ENCODE measurements around the gene LENG1.

DNA sequence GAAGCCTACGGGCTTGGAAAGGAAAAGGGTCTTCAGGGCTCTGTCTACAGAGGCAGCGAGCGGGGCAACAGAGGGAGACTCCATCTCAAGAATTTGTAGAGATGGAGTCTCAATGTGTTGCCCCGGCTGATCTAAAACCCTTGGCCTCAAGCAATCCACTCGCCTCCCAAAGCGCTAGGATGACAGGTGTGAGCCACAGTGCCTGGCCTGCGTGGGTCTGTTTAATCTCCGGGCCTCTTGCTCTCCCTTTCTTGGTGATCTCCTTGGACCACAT lies 49.2 kb upstream of the LENG1 start:
- TF ChIP-seq, protein P1, sequence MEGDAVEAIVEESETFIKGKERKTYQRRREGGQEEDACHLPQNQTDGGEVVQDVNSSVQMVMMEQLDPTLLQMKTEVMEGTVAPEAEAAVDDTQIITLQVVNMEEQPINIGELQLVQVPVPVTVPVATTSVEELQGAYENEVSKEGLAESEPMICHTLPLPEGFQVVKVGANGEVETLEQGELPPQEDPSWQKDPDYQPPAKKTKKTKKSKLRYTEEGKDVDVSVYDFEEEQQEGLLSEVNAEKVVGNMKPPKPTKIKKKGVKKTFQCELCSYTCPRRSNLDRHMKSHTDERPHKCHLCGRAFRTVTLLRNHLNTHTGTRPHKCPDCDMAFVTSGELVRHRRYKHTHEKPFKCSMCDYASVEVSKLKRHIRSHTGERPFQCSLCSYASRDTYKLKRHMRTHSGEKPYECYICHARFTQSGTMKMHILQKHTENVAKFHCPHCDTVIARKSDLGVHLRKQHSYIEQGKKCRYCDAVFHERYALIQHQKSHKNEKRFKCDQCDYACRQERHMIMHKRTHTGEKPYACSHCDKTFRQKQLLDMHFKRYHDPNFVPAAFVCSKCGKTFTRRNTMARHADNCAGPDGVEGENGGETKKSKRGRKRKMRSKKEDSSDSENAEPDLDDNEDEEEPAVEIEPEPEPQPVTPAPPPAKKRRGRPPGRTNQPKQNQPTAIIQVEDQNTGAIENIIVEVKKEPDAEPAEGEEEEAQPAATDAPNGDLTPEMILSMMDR (IDR thresholded peaks at IDR 0.05; ENCODE audit: low read depth, low read length): no peak
- TF ChIP-seq POLR2A (IDR thresholded peaks at IDR 0.05; ENCODE audit: extremely low read depth, insufficient read length): no peak
- TF ChIP-seq, protein P2, sequence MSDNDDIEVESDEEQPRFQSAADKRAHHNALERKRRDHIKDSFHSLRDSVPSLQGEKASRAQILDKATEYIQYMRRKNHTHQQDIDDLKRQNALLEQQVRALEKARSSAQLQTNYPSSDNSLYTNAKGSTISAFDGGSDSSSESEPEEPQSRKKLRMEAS (IDR thresholded peaks at IDR 0.05; ENCODE audit: low read depth, low read length): no peak
- TF ChIP-seq MYC (IDR thresholded peaks at IDR 0.05; ENCODE audit: low read depth, low read length): no peak
